Measurements from ENCODE around the gene FBXO38.

DNA sequence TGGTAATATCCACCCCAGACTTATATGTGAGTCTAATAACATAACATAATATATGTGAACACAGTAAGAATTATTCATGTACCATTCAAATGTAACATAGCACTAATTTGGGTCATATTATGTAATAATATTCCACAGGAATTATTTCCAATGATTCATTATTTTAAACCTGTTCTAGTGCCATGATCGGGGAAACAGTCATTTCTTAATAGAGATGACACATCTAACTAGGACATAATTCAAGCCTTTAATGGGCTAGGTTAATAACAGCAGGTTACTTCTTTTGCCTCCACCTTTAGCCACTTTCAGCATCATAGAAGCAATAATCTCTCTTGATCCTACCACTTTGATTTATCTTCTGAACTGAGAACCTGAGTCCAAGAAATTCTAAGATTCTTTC lies 36.1 kb upstream of the FBXO38 start:
- TF ChIP-seq CTCF (IDR thresholded peaks at IDR 0.05) (no peak), POLR2A (IDR thresholded peaks at IDR 0.05; ENCODE audit: low read depth) (no peak)

Measured in esophagus muscularis mucosa (tissue), 3 donors.